Adrenal gland (tissue), 5 donors: ENCODE data around the gene MLH3.

Experiments used
- POLR2A ChIP-seq, 2 donors: fragments of 450-650 bp; IDR thresholded peaks; one replicate each; pipeline ENCODE4 v1.6.1; 2017; ENCODE audit warnings: antibody characterized with exemption in 2 of 2, mild to moderate bottlenecking in 2 of 2, moderate library complexity in 1 of 2
- TF ChIP-seq, protein P1 (sequence below), 6 experiments: fragments of 450-650 bp in 4 of 6; fragments of 200-600 bp in 2 of 6; sonication (generic) in 1 of 6; IDR thresholded peaks; 1 replicate in 5 of 6; 2 replicates in 1 of 6; pipeline versions ENCODE4 v1.5.1 to v1.8.0; 2016 to 2021; ENCODE audit warnings: antibody characterized with exemption in 6 of 6, mild to moderate bottlenecking in 2 of 6, moderate library complexity in 1 of 6
- donor health status: DM: no; HTN: no; CAD: no.

DNA sequence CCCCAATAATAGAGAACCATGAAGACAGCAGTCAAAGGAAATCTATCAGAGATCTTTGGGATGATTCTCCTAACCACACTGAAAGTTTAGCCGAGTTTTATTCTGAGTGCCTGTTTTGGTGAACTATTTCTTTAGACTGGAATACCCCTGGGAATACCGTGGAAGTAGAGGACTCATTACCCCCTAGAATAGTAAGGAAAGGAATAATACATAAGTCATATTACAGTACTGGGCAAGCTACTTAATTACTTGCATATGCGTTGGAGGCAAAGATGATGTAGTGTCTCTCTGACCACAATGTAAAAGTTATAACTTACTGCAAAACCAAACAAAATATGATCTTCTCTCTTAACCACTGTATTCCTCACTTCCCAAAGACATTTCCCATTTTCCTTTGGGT lies 43.6 kb upstream of the MLH3 start:
- TF ChIP-seq, protein P1, sequence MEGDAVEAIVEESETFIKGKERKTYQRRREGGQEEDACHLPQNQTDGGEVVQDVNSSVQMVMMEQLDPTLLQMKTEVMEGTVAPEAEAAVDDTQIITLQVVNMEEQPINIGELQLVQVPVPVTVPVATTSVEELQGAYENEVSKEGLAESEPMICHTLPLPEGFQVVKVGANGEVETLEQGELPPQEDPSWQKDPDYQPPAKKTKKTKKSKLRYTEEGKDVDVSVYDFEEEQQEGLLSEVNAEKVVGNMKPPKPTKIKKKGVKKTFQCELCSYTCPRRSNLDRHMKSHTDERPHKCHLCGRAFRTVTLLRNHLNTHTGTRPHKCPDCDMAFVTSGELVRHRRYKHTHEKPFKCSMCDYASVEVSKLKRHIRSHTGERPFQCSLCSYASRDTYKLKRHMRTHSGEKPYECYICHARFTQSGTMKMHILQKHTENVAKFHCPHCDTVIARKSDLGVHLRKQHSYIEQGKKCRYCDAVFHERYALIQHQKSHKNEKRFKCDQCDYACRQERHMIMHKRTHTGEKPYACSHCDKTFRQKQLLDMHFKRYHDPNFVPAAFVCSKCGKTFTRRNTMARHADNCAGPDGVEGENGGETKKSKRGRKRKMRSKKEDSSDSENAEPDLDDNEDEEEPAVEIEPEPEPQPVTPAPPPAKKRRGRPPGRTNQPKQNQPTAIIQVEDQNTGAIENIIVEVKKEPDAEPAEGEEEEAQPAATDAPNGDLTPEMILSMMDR (IDR thresholded peaks at IDR 0.05), result no peak
- no peak for TF ChIP-seq POLR2A (IDR thresholded peaks at IDR 0.05)
